ENCODE data around the gene ROBO1. TPM values are rescaled to one million over a fixed set of nuclear protein-coding genes. Genes with fewer than 3 reads are reported as not detected.

The ROBO1 gene
- total RNA-seq, 2 experiments from 2014 or later: 3.0 to 3.1 TPM

DNA sequence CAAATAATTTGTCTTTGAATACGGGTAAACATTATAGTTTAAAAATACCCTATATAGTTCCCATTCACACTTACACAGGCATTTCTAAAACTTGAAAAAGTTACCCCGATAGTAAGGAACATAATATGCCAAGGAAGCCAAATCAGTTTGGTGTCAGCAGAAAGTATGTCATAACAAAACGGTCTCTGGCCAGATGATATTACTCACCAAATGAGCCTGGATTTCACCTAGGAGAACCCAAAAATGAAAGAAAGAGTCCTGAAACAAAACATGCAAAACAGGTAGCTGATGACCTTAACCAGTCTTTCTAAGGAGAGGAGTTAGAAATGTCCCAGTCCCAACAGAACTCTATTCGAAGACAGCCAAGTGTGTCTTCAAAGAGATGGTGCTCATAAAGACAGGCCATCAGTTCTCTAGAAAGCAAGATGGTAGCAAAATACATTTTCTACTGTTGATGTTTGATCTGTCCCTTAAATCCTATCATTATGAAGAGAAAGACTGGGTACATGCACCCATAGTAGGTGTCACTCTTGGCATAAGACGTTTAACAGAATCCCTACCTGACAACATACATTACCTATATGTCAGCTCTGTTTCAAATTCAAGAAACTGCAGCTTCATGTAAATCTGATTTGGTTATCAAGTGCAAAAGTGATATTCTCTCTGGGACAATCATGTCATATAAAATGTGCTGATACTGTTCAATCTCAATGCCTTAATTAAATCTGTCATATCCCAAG, 942.5 kb downstream of the ROBO1 start:
- DNase-seq: no peak
- Mint-ChIP-seq H3K27ac (no peak overlapping the region), H3K4me1 (ENCODE audit: low read depth) (no peaks in the 10 kb centered on the region), H3K36me3 (ENCODE audit: low read depth) (no peaks in the 10 kb centered on the region), H3K4me3 (no peak overlapping the region), H3K9me3 (ENCODE audit: insufficient read depth) (peaks cover 5% of the 10 kb centered on the region), H3K27me3 (ENCODE audit: low read depth) (no peaks in the 10 kb centered on the region)
- POLR2A ChIA-PET: no interaction called here
- CTCF ChIA-PET: no interaction called here
- no peak for ATAC-seq

DNA sequence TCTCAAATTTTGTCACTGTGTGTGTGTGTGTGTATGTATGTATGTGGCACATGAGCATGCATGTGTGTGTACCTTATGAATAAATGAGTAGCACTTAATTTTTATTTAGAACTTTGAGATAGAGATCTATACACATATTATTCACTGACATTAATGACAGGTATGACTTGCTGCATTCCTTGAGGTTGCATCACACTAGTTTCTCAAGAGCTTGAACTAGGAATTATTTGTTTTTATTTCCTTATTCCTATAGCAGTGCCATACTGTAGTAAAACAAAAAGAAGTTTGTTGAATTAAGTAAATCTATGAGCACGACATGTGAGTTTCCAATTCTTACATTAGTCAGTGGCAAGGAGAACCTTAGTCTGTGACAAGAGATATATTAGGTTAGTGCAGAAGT, 943.9 kb downstream of the ROBO1 start:
- Mint-ChIP-seq H3K36me3 (ENCODE audit: low read depth) (no peaks in the 10 kb centered on the region), H3K27ac (no peak overlapping the region), H3K27me3 (ENCODE audit: low read depth) (no peaks in the 10 kb centered on the region), H3K9me3 (ENCODE audit: insufficient read depth) (peaks cover 5% of the 10 kb centered on the region), H3K4me1 (ENCODE audit: low read depth) (no peaks in the 10 kb centered on the region), H3K4me3 (no peak overlapping the region)
- CTCF ChIA-PET: no interaction called here
- no peak for DNase-seq
- POLR2A ChIA-PET: no interaction called here
- ATAC-seq: no peak

DNA sequence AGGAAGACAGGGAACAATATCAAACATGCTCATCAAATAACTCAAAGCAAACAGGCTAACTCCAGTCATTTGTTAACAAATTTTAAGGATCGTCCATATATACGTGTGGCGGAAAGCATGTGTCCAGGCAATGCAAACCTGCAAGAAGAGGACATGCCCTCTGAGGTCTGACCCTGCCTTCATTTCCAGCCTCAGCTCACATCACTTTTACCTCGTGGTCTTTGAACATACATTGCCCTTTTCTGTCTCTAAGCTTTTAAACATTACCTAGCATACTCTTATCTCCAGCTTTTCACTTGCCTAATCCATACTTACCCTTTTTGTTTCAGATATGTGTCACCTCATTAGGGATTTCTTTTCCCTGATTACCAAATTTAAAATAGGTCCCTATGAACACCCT, 944.4 kb downstream of the ROBO1 start:
- Mint-ChIP-seq H3K4me3 (no peak overlapping the region), H3K27ac (no peak overlapping the region), H3K27me3 (ENCODE audit: low read depth) (no peaks in the 10 kb centered on the region), H3K4me1 (ENCODE audit: low read depth) (no peaks in the 10 kb centered on the region), H3K36me3 (ENCODE audit: low read depth) (no peaks in the 10 kb centered on the region), H3K9me3 (ENCODE audit: insufficient read depth) (peaks cover 5% of the 10 kb centered on the region)
- DNase-seq: no peak
- no peak for ATAC-seq
- CTCF ChIA-PET: no interaction called here
- POLR2A ChIA-PET: no interaction called here

DNA sequence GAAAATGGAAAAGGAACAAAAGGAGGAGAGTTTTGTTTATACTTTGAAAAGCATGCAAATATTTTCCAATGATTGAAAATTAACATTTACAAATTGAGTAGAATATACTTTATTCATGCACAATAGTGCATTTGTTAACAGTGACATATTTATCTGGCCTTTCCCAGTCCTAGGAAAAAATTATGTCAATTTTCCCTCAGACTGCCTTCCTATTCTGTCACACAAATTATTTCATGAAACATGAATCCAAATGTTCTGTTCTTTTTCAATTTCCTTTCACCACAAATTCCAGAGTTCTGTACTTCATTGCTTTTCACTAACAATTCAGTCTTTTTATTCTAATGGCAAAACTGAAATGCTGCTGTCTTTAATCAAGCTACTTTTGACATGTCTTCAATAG, 945.1 kb downstream of the ROBO1 start:
- ChIA-PET POLR2A (no interaction called here), CTCF (no interaction called here)
- DNase-seq (no peak), ATAC-seq (no peak)
- Mint-ChIP-seq H3K27ac (no peak overlapping the region), H3K36me3 (ENCODE audit: low read depth) (no peaks in the 10 kb centered on the region), H3K9me3 (ENCODE audit: insufficient read depth) (peaks cover 2% of the 10 kb centered on the region), H3K4me1 (ENCODE audit: low read depth) (no peaks in the 10 kb centered on the region), H3K27me3 (ENCODE audit: low read depth) (no peaks in the 10 kb centered on the region), H3K4me3 (no peak overlapping the region)

DNA sequence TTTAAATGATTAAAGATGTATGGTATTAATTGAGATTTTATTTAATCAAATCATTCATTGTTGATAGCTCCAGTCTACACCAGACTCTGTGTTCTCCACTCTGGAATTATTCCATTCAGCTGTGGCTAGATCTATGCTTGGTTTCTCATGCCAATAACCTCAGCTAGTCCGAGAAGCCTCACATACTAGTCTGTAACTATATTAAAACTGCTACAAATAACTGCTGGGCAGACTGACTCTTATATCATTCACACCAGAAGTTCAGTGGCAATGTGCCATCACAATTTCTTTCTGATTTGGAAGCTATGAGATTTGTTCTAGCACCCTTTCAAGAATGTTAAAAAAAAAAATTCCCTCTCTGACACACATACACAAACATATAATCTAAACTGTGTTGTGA, 947.3 kb downstream of the ROBO1 start:
- Mint-ChIP-seq H3K27ac (no peak overlapping the region), H3K27me3 (ENCODE audit: low read depth) (no peaks in the 10 kb centered on the region), H3K4me3 (no peak overlapping the region), H3K36me3 (ENCODE audit: low read depth) (no peaks in the 10 kb centered on the region), H3K4me1 (ENCODE audit: low read depth) (no peaks in the 10 kb centered on the region), H3K9me3 (ENCODE audit: insufficient read depth) (peaks cover 7% of the 10 kb centered on the region)
- no peak for ATAC-seq
- ChIA-PET CTCF (no interaction called here), POLR2A (no interaction called here)
- DNase-seq: no peak

DNA sequence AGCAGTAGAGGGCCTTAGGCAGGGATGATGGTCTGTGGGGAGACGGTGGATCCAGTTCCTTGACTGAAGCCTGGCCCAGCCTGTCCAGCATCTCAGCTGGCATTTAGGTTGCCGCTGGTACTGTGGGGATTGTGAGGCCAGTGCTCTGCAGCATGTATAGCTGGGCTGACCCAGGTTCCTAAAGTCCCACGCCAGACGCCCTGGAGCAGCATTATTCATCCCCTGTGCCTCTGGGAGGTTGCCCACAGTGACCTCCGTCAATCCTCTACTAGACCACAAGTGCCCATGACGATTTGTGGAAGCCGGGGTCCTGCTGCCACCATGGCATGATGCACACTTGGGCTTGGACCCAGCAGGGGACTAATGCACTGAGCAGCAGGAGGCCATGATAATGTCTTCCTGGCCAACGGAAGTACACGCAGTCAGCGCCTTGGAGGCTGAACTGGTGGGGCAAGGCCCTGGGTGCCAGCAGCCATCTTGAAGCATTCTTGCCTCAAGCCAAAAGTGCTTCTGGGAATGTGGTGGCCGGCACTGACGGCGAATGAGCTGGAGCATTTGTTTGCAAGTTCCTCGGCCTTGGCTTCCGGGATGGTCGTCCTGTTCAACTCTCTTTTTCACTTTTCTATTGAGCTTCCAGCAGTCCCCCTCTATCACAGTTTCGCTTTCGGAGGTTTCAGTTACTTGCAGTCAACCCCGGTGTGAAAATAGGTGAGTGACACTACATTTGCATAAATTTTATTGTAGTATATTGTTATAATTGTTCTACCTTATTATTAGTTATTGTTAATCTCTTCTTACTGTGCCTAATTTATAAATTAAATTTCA, 949.4 kb downstream of the ROBO1 start:
- Mint-ChIP-seq H3K4me3 (no peak overlapping the region), H3K4me1 (ENCODE audit: low read depth) (no peaks in the 10 kb centered on the region), H3K9me3 (ENCODE audit: insufficient read depth) (peaks cover 7% of the 10 kb centered on the region), H3K27ac (no peak overlapping the region), H3K36me3 (ENCODE audit: low read depth) (no peaks in the 10 kb centered on the region), H3K27me3 (ENCODE audit: low read depth) (no peaks in the 10 kb centered on the region)
- ATAC-seq (no peak), DNase-seq (no peak)
- POLR2A ChIA-PET: no interaction called here
- CTCF ChIA-PET: no interaction called here

DNA sequence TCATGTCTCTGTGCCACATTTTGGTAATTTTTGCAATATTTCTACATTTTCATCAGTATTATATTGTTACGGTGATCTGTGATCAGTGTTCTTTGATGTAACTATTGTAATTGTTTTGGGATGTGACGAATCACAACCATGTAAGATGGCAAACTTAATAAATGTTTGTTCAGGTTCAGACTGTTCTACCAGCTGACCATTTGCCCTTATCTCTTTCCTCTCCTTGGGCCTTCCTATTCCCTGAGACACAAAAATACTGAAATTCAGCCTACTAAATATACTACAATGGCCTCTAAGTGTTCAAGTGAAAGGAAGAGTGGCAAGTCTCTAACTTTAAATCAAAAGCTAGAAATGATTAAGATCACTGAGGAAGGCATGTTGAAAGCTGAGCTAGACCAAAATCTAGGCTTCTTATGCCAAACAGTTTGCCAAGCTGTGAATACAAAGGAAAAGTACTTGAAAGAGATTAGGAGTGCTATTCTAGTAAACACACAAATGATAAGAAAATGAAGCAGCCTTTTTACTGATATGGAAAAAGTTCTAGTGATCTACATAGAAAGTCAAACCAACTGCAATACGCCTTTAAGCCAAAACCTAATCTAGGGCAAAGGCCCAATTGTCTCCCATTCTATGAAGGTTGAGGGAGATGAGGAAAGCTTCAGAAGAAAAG, 952.8 kb downstream of the ROBO1 start:
- POLR2A ChIA-PET: no interaction called here
- H3K4me1 Mint-ChIP-seq (ENCODE audit: low read depth): no peaks in the 10 kb centered on the region
- CTCF ChIA-PET: no interaction called here

DNA sequence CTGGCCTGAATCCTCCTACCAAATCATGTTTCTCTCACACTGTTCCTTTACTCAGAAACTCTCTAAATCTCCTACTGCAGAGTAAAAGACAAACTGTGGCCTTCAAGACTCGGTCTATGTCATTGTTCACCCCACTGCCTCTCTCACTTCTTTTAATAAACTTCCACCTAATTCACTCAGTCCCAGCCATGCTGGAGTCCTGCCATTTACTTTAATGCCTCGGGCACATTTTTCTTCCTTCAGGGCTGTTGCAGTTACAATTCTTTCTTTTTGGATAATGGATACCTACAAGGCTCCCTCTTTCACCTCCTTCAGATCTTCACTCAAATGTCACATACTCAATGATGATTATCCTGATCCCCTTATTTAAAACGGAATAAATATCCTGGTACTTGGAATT, 955.6 kb downstream of the ROBO1 start:
- CTCF ChIA-PET: no interaction called here
- POLR2A ChIA-PET: no interaction called here
- Mint-ChIP-seq H3K4me1 (ENCODE audit: low read depth) (no peaks in the 10 kb centered on the region), H3K27ac (no peak overlapping the region), H3K9me3 (ENCODE audit: insufficient read depth) (peaks cover 3% of the 10 kb centered on the region), H3K4me3 (no peak overlapping the region), H3K27me3 (ENCODE audit: low read depth) (no peaks in the 10 kb centered on the region), H3K36me3 (ENCODE audit: low read depth) (no peaks in the 10 kb centered on the region)
- ATAC-seq: no peak
- DNase-seq: no peak

More for the DNA sequence above, 952.8 kb downstream of the ROBO1 start:
- no peak for ATAC-seq
- Mint-ChIP-seq H3K27ac (no peak overlapping the region), H3K27me3 (ENCODE audit: low read depth) (no peaks in the 10 kb centered on the region), H3K9me3 (ENCODE audit: insufficient read depth) (peaks cover 10% of the 10 kb centered on the region), H3K36me3 (ENCODE audit: low read depth) (no peaks in the 10 kb centered on the region), H3K4me3 (no peak overlapping the region)
- no peak for DNase-seq

DNA sequence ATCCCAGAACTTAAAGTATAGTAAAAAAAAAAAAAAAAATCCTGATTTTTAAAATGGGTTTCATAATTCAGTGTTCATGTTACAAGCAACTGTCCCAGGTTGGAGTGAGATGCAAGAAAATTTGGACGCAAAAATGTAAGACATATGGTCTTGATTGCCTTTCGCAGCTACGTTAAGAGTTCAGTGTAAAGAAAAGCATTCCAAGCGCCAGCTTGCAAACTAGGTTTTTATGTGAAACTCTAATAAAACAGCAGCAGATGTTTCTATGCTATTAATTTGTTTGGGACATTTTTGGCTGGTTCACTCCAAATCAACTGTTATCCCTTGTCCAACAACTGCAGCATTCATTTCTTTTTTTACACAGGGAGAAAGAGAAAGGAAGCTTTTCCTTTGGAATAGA, 957.8 kb downstream of the ROBO1 start:
- no peaks in the 10 kb centered on the region for H3K27me3 Mint-ChIP-seq (ENCODE audit: low read depth)
- no peaks in the 10 kb centered on the region for H3K4me1 Mint-ChIP-seq (ENCODE audit: low read depth)
- POLR2A ChIA-PET: no interaction called here
- H3K4me3 Mint-ChIP-seq: no peak overlapping the region
- no peaks in the 10 kb centered on the region for H3K36me3 Mint-ChIP-seq (ENCODE audit: low read depth)
- CTCF ChIA-PET: no interaction called here
- H3K9me3 Mint-ChIP-seq (ENCODE audit: insufficient read depth): peaks cover 6% of the 10 kb centered on the region
- no peak overlapping the region for H3K27ac Mint-ChIP-seq
- DNase-seq (no peak), ATAC-seq (no peak)

DNA sequence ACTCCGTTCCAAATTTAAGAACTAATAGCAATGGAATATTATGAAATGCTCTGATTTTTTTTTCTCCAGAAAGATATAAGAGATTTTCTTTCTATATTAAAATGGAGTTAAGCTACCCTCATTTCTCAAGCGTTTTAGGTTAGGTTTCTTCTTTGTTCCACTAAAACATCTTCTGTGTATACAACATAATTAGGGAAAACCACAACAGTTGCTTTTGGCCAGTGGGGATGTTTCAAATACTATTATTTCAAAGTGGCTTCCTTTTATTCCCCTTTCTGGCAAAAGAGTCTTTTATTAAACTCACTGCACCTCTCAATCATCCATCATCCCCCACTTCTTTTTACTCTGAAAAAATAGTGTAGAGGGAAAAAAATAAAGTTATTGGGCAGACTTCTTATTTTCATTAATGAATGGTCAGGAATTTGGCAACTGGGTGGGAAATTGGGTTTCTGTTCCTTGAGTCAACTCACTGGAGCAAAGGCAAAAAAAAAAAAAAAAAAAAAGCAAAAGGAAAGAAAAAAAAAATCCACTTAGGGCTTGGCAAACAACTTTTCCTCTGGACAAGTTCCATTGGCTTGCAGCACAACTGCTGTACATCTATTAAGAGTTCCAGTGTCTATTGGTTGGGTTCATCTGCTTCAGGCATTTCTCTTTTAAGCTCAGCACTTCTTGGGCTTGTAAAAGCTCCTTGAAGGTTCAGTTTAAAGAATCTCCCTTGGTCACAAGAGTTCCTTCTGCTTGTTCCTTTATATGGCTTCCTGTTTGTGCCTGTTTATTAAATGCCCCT, 963.4 kb downstream of the ROBO1 start:
- ATAC-seq: no peak
- Mint-ChIP-seq H3K36me3 (ENCODE audit: low read depth) (no peaks in the 10 kb centered on the region), H3K4me3 (no peak overlapping the region)

DNA sequence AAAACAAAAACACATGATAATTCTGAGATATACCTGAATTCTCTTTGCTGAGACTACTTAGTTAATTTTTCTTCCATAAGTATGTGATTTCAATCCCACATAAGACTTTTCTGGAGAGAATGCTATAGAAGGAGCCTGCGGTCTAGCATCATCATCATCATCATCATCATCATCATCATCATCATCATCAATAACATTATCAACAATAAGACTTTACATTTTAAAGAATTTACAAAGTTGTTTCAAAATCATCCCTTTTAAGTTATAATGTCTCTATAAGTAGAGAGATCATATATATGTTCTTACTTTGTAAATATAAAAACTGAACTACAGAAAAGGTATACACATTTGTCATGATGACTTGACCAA, 965.3 kb downstream of the ROBO1 start:
- no peak for ATAC-seq
- no peak overlapping the region for H3K4me3 Mint-ChIP-seq
- H3K27me3 Mint-ChIP-seq (ENCODE audit: low read depth): no peaks in the 10 kb centered on the region
- peaks cover 13% of the 10 kb centered on the region for H3K9me3 Mint-ChIP-seq (ENCODE audit: insufficient read depth)
- DNase-seq: no peak
- no peak overlapping the region for H3K27ac Mint-ChIP-seq
- POLR2A ChIA-PET: no interaction called here
- peaks cover 3% of the 10 kb centered on the region for H3K4me1 Mint-ChIP-seq (ENCODE audit: low read depth)
- H3K36me3 Mint-ChIP-seq (ENCODE audit: low read depth): no peaks in the 10 kb centered on the region
- CTCF ChIA-PET: no interaction called here

More for the DNA sequence above, 963.4 kb downstream of the ROBO1 start:
- ChIA-PET POLR2A (no interaction called here), CTCF (no interaction called here)
- no peaks in the 10 kb centered on the region for H3K27me3 Mint-ChIP-seq (ENCODE audit: low read depth)
- no peak overlapping the region for H3K27ac Mint-ChIP-seq
- peaks cover 12% of the 10 kb centered on the region for H3K9me3 Mint-ChIP-seq (ENCODE audit: insufficient read depth)
- peaks cover 3% of the 10 kb centered on the region for H3K4me1 Mint-ChIP-seq (ENCODE audit: low read depth)
- DNase-seq: no peak

Data from activated CD8-positive, alpha-beta T cell treated with anti-CD3 and anti-CD28 coated beads, Interleukin-2, amount 10 ng/mL, durations not matched to agents 7 days and 5 days (primary cell).